ENCODE measurements around the gene ROM1.
A peak's percentile ranks its signal among the peaks of the same experiment; 100 is the strongest.

ROM1 gene

GRCh38 chr11:62621027-62621566, 8.0 kb downstream of the ROM1 start:
- no peak for TF ChIP-seq CTCF (IDR thresholded peaks at IDR 0.05)
- peaks cover 23% of the 10 kb centered on the region for H3K36me3 ChIP-seq
- no peaks in the 10 kb centered on the region for H3K27me3 ChIP-seq
- peak overlapping the region; percentile 71 to 73 for H3K4me3 ChIP-seq (ENCODE audit: low read depth in 1 of 2, low read length in 1 of 2)
- H3K27ac ChIP-seq, result peak overlapping the region; percentile 88
- H3K4me1 ChIP-seq (ENCODE audit: control insufficient read depth in 1 of 2, insufficient read depth in 1 of 2, low read depth in 1 of 2, low read length in 1 of 2), result peaks cover 19 to 22% of the 10 kb centered on the region in 2 experiments
- no peaks in the 10 kb centered on the region for H3K9me3 ChIP-seq

- Histone ChIP-seq H3K36me3 (peaks cover 25% of the 10 kb centered on the region), H3K4me1 (ENCODE audit: control insufficient read depth in 1 of 2, insufficient read depth in 1 of 2, low read depth in 1 of 2, low read length in 1 of 2) (peaks cover 19 to 22% of the 10 kb centered on the region in 2 experiments), H3K27me3 (no peaks in the 10 kb centered on the region), H3K9me3 (no peaks in the 10 kb centered on the region), H3K4me3 (ENCODE audit: low read depth in 1 of 2, low read length in 1 of 2) (peak within 1 kb of the TSS; percentile 71 to 73), H3K27ac (peak within 1 kb of the TSS; percentile 88)
- peak; percentile 82 for TF ChIP-seq CTCF (IDR thresholded peaks at IDR 0.05)
These were observed 8.8 kb downstream of the ROM1 start, which contains the start of gene B3GAT3 for GRCh38 chr11:62621567-62622470. TSS of gene B3GAT3 (minus strand) at chr11:62621986. CDS start at chr11:62621947, 39 bp downstream.

- no peak for TF ChIP-seq CTCF (IDR thresholded peaks at IDR 0.05)
- Histone ChIP-seq H3K4me1 (ENCODE audit: control insufficient read depth in 1 of 2, insufficient read depth in 1 of 2, low read depth in 1 of 2, low read length in 1 of 2) (peaks cover 19 to 22% of the 10 kb centered on the region in 2 experiments), H3K36me3 (peaks cover 30% of the 10 kb centered on the region), H3K4me3 (ENCODE audit: low read depth in 1 of 2, low read length in 1 of 2) (peak overlapping the region; percentile 71 to 73), H3K27ac (peak overlapping the region; percentile 88), H3K9me3 (no peaks in the 10 kb centered on the region), H3K27me3 (no peaks in the 10 kb centered on the region)
These were observed 9.5 kb downstream of the ROM1 start for GRCh38 chr11:62622476-62623089.

GRCh38 chr11:62627713-62628112, 14.7 kb downstream of the ROM1 start:
- Histone ChIP-seq H3K4me3 (ENCODE audit: low read depth in 1 of 2, low read length in 1 of 2) (no peak overlapping the region), H3K4me1 (ENCODE audit: control insufficient read depth in 1 of 2, insufficient read depth in 1 of 2, low read depth in 1 of 2, low read length in 1 of 2) (no peaks in the 10 kb centered on the region), H3K36me3 (peaks cover 78% of the 10 kb centered on the region), H3K9me3 (no peaks in the 10 kb centered on the region), H3K27me3 (no peaks in the 10 kb centered on the region), H3K27ac (no peak overlapping the region)
- TF ChIP-seq CTCF (IDR thresholded peaks at IDR 0.05), result no peak

- no peak for TF ChIP-seq CTCF (IDR thresholded peaks at IDR 0.05)
- peaks cover 80% of the 10 kb centered on the region for H3K36me3 ChIP-seq
- H3K9me3 ChIP-seq, result no peaks in the 10 kb centered on the region
- H3K27me3 ChIP-seq, result no peaks in the 10 kb centered on the region
- H3K27ac ChIP-seq, result no peak overlapping the region
- H3K4me1 ChIP-seq (ENCODE audit: control insufficient read depth in 1 of 2, insufficient read depth in 1 of 2, low read depth in 1 of 2, low read length in 1 of 2), result no peaks in the 10 kb centered on the region
- no peak overlapping the region for H3K4me3 ChIP-seq (ENCODE audit: low read depth in 1 of 2, low read length in 1 of 2)
These were observed 19.4 kb downstream of the ROM1 start for GRCh38 chr11:62632492-62632891.
